ENCODE measurements around the gene TMEM171.
A peak's percentile ranks its signal among the peaks of the same experiment; 100 is the strongest.

The TMEM171 gene

GRCh38 chr5:73120222-73121118 is at the start of gene TMEM171:
Gene TMEM171 (plus strand): TSS chr5:73120575. CDS start chr5:73123374, 2,799 bp downstream.
- no peak for FAIRE-seq

DNA sequence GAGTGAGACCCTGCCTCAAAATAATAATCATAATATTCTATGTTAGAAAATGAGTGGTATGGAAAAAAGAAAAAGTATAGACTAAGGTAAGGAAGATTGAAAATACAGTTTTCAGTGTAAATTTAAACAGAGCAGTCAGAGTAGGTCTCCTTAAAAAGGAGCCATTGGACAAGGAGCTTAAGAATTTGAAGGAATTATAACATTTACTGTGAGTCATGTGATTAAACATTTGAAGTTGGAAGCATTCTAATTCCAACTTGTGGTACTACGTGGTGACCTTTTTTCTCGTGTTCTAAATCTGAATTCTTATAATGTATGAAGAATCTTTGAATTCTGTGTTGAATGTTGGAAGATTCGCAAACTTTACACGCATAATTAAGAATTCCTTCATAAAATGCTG is 39.3 kb upstream of the TMEM171 start:
- DNase-seq (ENCODE audit: low spot score) (no peak), FAIRE-seq (no peak)

More at GRCh38 chr5:73120222-73121118, at the start of gene TMEM171:
- peak; percentile 56 for DNase-seq (ENCODE audit: low spot score)

- FAIRE-seq (no peak), DNase-seq (ENCODE audit: low spot score) (no peak)
Measured at GRCh38 chr5:73088026-73088425, 32.3 kb upstream of the TMEM171 start.

GRCh38 chr5:73093943-73094342 is 26.4 kb upstream of the TMEM171 start:
- DNase-seq (ENCODE audit: low spot score), result no peak
- no peak for FAIRE-seq

GRCh38 chr5:73094415-73094814 is 26.0 kb upstream of the TMEM171 start:
- DNase-seq (ENCODE audit: low spot score), result no peak
- FAIRE-seq, result no peak

- FAIRE-seq, result no peak
Measured at GRCh38 chr5:73095564-73096238, 24.7 kb upstream of the TMEM171 start.

DNA sequence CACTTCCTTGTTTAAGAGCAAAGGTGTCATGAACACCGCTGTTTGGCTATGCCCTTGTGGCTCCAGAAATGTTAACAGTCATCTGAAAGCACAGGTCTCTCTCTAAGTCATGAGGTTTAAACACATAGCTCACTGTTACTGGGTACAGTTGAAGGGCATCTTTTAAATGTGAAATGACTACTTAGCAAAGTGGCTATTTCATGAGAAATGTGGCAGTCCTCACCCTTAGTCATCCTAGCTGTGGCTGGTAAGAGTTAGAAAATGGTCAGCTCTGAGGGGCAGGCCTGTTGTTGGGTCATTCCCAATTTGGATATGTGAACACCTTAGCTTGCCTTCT is 24.2 kb upstream of the TMEM171 start:
- DNase-seq (ENCODE audit: low spot score) (no peak), FAIRE-seq (no peak)

More at GRCh38 chr5:73095564-73096238, 24.7 kb upstream of the TMEM171 start:
- no peak for DNase-seq (ENCODE audit: low spot score)

DNA sequence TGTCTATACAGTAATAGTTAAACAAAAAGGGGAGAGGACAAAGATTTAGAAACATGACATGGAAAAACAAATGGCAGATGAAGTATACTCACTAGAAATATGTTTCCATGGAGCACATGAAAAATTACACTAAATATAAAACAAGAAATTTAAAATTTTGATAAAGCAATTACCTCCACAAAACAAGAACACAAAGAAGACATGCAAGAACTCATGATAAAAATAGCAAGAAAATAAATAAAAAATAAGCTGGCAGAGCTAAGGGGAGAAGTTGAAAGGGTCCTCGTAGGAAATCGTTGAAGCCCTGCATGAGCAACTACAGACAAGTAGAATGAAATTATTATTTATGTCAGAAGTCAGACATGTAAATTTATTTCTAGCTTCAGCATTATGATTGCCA is 22.6 kb upstream of the TMEM171 start:
- no peak for DNase-seq (ENCODE audit: low spot score)
- no peak for FAIRE-seq

DNA sequence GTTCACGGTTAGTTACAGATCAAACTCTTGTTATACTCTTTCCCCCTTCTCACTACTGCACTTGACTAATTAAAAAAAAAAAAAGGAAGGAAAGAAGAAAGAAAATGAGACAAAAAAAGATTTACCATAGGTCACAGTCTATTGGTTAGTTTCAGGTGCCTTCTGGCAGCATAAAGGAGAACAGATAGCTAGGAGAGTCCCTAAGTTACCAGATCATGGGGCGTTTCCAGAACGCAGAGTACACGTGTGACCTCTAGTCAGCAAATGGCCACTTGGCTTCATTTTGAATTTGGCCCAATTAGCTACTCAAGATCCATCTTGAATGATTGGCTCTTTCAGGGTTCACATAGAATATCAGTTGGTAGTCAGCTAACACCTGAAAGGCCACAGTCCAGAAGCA is 20.3 kb upstream of the TMEM171 start:
- DNase-seq (ENCODE audit: low spot score) (no peak), FAIRE-seq (no peak)

DNA sequence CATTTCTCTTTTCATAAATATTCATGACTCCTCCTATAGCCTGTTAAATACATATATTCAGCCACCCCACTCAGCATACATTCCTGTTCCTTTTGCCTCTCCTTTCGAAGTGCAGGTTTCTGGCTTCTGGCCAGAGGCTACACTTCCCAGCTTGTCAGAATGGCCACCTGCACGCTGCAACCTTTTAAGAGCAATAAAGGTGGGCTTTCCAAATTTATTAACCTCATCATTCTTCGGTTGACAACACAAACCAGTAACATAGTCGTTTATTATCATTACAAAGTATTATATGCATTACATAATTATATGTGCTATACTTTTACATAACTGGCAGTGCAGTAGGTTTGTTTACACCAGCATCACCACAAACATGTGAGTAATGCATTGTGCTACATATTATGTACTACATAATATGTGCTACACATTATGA is 16.5 kb upstream of the TMEM171 start:
- no peak for FAIRE-seq
- no peak for DNase-seq (ENCODE audit: low spot score)

DNA sequence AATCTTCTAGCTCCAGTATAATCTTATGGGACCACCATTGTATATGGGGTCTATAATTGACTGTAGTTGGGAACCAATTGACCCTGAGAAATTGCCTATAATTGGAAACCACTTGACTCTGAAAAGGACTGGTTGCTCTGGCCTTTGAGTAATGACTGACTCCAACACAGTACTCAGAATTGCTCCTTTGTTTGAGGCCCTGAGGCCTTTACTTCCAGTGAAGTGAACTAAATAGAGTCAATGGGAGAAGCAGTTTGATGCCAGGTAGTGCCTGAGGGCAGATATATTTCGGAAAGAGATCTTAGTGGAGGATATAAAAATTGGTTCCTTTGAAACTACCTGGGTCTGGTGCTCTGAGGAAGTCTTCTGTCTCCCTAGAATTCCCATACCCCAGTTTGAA is 16.0 kb upstream of the TMEM171 start:
- FAIRE-seq, result no peak
- DNase-seq (ENCODE audit: low spot score), result no peak

DNA sequence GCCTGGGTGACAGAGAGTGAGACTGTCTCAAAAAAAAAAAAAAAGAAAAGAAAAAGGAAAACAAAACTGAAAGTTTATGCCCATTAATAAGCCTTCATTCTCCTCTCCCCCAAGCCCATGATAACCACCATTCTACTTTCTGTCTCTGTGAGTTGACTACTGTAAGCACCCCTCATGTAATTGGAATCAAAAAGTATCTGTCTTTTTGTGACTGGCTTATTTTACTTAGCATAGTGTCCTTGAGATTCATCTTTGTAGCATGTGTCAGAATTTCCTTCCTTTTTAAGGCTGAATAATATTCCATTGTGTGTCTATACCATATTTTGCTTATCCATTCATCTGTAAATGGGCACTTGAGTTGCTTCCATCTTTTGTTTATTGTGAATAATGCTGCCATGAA is 14.0 kb upstream of the TMEM171 start:
- no peak for DNase-seq (ENCODE audit: low spot score)
- FAIRE-seq, result no peak

DNA sequence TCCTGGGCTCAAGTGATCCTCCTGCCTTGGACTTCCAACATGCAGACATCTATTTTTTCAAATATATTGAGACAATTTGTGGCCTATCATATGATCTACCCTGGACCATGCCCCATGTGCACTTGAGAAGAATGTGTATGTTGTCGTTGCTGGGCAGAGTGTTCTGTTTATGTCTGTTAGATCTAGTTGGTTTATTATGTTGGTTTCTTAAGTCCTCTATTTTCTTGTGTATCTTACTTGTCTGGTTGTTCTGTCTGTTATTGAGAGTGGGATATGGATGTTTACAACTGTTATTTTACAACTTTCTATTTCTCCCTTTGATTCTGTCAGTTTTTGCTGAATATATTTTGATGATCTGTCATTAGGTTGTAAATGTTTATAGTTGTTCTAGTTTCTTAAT is 10.2 kb upstream of the TMEM171 start:
- DNase-seq (ENCODE audit: low spot score) (no peak), FAIRE-seq (no peak)

DNA sequence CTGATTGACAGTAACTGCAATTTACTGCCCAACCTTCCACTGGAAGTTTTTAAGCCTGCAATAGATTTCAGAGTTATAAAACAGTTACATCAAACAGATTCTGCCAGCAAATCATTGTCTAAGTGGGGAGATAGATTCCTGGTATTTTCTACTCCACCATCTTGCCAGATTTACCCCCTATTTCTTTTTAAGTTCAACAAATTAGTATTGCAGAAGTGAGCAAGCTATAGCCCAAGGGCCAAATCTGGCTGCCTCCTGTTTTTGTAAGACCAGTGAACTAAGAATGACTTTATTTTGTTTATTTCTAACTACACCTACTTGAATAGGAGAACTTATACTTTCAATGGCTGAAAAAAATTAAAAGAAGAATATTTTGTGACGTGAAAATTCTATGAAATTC is 8.8 kb upstream of the TMEM171 start:
- FAIRE-seq (no peak), DNase-seq (ENCODE audit: low spot score) (no peak)

DNA sequence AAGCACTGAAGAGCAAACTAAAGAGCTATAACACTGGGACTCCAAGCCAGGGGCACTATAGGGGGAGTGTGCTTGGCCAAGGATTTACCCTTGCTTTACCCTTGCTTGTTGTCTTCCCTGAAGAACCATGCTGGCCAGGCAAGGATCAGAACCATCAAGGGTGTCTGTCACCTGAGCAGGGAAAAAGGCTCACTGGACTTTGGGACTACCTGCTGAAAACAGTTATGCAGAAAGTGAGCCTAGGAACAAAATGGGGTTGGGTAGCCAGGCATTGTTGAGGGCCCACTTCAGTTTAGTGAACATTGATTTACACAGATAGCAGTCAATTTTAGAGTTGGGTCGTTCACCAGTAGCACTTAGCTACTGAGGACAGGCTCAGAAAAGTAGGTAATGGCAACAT is 8.0 kb upstream of the TMEM171 start:
- DNase-seq (ENCODE audit: low spot score) (no peak), FAIRE-seq (no peak)

DNA sequence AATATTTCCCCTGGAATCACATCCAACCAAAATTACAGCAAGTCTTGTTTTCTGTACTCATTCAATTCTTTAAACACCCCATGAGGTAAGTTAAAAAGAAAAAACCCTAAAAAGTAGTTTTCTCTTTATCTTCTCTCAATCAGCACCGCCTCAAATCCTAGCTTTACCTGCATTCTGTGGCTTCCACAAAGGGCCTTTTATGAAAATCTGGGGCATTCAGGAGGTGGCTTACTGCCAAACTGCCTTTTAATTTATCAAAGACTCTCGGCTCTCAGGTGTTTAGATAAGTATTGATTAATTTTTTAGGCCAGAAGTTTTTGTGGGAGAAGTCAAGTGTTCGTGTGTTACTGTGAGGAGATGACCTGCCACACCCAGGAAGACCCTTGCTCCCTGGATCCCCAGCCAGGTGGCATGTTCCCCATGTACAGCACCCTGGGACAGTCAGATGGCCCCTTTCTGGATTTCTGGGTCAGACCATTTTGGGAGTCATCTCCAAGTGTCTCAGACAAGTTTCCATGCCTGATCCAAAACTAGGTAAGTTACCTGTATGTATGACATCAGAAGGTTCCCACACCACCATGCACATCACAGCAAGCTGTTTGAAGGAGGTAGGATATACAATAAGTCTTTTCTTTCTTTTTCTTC is 6.2 kb upstream of the TMEM171 start:
- FAIRE-seq, result no peak

DNA sequence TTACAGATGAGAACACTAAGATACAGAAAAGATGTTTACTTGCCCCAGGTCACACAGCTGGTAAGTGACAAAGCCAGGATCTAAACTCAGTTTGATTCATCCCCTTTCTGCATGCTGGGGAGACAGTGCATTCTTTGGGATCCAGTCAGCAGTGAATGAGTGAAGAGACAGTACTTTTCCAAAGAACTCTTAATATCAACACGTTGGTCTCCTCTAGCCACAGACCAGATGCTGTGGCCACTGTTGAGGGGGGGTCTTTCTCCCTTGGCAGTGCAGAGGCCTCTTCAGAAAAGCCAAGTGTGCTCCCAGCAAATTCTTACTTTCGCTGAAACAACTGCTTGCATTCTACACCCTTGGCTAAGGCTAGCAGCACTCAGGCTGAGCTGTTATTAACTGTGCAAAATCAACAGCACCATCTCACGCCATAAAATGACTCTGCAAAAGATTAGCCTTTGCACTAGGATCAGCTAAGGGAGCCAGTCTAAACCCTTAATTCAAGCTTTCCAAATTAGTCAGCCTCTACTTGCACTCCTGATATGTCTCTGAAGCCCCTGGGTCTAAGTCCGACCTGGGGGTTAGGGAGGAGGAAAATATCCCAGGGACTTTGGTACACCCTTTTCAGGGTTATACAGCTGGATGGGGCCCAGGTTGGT is 4.8 kb upstream of the TMEM171 start:
- DNase-seq (ENCODE audit: low spot score), result peak; percentile 34
- no peak for FAIRE-seq

More for the DNA sequence above, 6.2 kb upstream of the TMEM171 start:
- no peak for DNase-seq (ENCODE audit: low spot score)

DNA sequence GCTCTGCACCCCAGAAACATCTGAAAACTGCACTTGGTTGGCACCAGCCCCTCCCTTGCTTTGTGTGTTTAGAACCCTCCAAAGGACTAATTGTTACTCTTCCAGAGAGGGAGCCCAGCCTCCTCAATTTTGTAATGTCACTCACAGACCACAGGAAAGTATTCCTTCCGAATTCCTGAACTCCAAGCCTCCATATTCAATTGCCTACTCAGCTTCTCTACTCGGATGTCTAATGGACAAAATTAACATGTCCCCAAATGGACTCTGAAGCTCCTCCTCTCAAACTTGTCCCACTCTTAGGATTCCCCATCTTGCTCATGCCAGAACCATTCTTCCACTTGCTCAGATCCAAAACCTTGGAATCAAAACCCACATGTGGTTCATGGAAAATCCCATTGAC is 3.9 kb upstream of the TMEM171 start:
- DNase-seq (ENCODE audit: low spot score) (no peak), FAIRE-seq (no peak)

DNA sequence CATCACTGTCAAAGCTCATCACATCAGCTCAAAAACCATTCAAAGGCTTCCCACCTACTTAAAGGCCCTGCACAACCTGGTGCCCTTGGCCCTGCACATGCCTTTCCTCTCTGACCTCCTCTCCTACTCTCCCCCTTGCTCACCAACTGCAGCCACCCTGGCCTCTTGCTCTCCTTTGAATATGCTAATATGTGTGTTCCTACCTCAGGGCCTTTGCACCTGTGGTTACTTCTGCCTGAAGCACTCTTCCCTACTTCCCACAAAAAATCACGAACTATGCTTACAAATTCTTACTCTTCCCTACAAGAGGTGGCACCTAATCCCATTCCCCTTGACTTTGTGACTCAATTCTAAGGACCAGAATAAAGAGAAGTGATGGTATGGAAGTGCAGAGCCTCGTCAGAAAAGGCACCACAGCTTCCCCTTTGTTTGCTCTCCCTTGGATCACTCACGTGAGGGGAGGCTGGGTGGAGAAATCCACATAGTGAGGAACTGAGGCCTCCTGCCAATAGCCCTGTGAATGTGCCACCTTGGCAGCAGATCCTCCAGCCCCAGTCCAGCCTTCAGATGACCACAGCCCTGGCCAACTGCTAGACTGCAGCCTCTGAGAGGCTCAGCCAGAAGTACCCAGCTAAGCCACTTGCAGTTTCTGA is 3.2 kb upstream of the TMEM171 start:
- DNase-seq (ENCODE audit: low spot score) (no peak), FAIRE-seq (no peak)

- DNase-seq (ENCODE audit: low spot score) (no peak), FAIRE-seq (no peak)
Measured at GRCh38 chr5:73118391-73118973, 1.9 kb upstream of the TMEM171 start.

Data from urothelium cell line (cell line).